H1 (cell line): ENCODE data around the gene PRSS53.

ENCODE experiments used
- CTCF ChIP-seq, 3 experiments: IDR thresholded peaks; 1 replicate in 2 of 3; 2 replicates in 1 of 3; pipeline versions ENCODE4 v1.5.1 to v1.6.1; 2011; ENCODE audit warnings: low read length in 3 of 3, mild to moderate bottlenecking in 3 of 3, inconsistent platforms in 2 of 3, low read depth in 1 of 3, moderate library complexity in 1 of 3; ENCODE audit not compliant: insufficient read depth in 1 of 3; ENCODE audit errors: control extremely low read depth in 1 of 3
- EP300 ChIP-seq, 2 experiments: IDR thresholded peaks; 1 replicate in 1 of 2; 2 replicates in 1 of 2; pipeline ENCODE4 v1.6.1; 2011 to 2012; ENCODE audit warnings: low read depth in 2 of 2, low read length in 2 of 2, mild to moderate bottlenecking in 2 of 2, borderline replicate concordance in 1 of 2, inconsistent platforms in 1 of 2, moderate library complexity in 1 of 2
- EZH2 ChIP-seq: fragments of 200-600 bp; sonication (generic); IDR thresholded peaks from 2 replicates; pipeline ENCODE4 v1.7.1; 2012; ENCODE audit warnings: low read depth, mild to moderate bottlenecking, moderate library complexity, low read length, inconsistent platforms; ENCODE audit not compliant: severe bottlenecking
- KDM1A ChIP-seq: fragments of 200-600, 300-600 bp; sonication (generic); IDR thresholded peaks from 2 replicates; pipeline ENCODE4 v1.7.1; 2016; ENCODE audit warnings: mild to moderate bottlenecking, low read length, borderline replicate concordance
- RAD21 ChIP-seq, 2 experiments: IDR thresholded peaks in 1 of 2; conservative IDR thresholded peaks in 1 of 2; 2 replicates each; pipeline ENCODE4 v1.6.1; 2011; ENCODE audit warnings: low read depth in 2 of 2, low read length in 2 of 2, improper control_type of control experiment in 1 of 2, inconsistent platforms in 1 of 2, mild to moderate bottlenecking in 1 of 2, moderate library complexity in 1 of 2
- SIN3A ChIP-seq, 2 experiments: IDR thresholded peaks in 1 of 2; conservative IDR thresholded peaks in 1 of 2; 2 replicates each; pipeline ENCODE4 v1.6.1; 2011 to 2012; ENCODE audit warnings: low read length in 2 of 2, improper control_type of control experiment in 1 of 2, low read depth in 1 of 2, mild to moderate bottlenecking in 1 of 2
- SIX5 ChIP-seq: IDR thresholded peaks from 2 replicates; pipeline ENCODE4 v1.6.1; 2011; ENCODE audit warnings: mild to moderate bottlenecking, low read depth, low read length
- SP4 ChIP-seq: IDR thresholded peaks from 2 replicates; pipeline ENCODE4 v1.6.1; 2012; ENCODE audit warnings: low read length, inconsistent platforms
- TF ChIP-seq, protein P1 (sequence below): IDR thresholded peaks from 2 replicates; pipeline ENCODE4 v1.6.1; 2011; ENCODE audit warnings: low read length, improper control_type of control experiment

- TF ChIP-seq CTCF (IDR thresholded peaks at IDR 0.05; ENCODE audit: control extremely low read depth in 1 of 3, insufficient read depth in 1 of 3, low read depth in 1 of 3, low read length in 3 of 3), result no peak
- no peak for TF ChIP-seq SIX5
- no peak for TF ChIP-seq EZH2
- no peak for TF ChIP-seq KDM1A
- TF ChIP-seq SIN3A (conservative IDR thresholded peaks at IDR 0.05 in 1 of 2, IDR thresholded peaks at IDR 0.05 in 1 of 2; ENCODE audit: low read depth in 1 of 2, low read length in 2 of 2), result no peak
- TF ChIP-seq RAD21 (IDR thresholded peaks at IDR 0.05 in 1 of 2, conservative IDR thresholded peaks at IDR 0.05 in 1 of 2; ENCODE audit: low read depth in 2 of 2, low read length in 2 of 2), result peak in 1 of 2 experiments; percentile 21; a peak in 1 of 4 replicates
- TF ChIP-seq, protein P1, sequence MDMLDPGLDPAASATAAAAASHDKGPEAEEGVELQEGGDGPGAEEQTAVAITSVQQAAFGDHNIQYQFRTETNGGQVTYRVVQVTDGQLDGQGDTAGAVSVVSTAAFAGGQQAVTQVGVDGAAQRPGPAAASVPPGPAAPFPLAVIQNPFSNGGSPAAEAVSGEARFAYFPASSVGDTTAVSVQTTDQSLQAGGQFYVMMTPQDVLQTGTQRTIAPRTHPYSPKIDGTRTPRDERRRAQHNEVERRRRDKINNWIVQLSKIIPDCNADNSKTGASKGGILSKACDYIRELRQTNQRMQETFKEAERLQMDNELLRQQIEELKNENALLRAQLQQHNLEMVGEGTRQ, result peak; percentile 44
- TF ChIP-seq SP4, result no peak
- TF ChIP-seq EP300 (IDR thresholded peaks at IDR 0.05; ENCODE audit: borderline replicate concordance in 1 of 2, low read depth in 2 of 2, low read length in 2 of 2), result peak in 1 of 2 experiments; percentile 15; a peak in 1 of 3 replicates
Observed at GRCh38 chr16:31130899-31131298, 42.2 kb upstream of the PRSS53 start.
